ENCODE results near the gene SMPD3.
A peak's percentile ranks its signal among the peaks of the same experiment; 100 is the strongest.

SMPD3 gene

DNA sequence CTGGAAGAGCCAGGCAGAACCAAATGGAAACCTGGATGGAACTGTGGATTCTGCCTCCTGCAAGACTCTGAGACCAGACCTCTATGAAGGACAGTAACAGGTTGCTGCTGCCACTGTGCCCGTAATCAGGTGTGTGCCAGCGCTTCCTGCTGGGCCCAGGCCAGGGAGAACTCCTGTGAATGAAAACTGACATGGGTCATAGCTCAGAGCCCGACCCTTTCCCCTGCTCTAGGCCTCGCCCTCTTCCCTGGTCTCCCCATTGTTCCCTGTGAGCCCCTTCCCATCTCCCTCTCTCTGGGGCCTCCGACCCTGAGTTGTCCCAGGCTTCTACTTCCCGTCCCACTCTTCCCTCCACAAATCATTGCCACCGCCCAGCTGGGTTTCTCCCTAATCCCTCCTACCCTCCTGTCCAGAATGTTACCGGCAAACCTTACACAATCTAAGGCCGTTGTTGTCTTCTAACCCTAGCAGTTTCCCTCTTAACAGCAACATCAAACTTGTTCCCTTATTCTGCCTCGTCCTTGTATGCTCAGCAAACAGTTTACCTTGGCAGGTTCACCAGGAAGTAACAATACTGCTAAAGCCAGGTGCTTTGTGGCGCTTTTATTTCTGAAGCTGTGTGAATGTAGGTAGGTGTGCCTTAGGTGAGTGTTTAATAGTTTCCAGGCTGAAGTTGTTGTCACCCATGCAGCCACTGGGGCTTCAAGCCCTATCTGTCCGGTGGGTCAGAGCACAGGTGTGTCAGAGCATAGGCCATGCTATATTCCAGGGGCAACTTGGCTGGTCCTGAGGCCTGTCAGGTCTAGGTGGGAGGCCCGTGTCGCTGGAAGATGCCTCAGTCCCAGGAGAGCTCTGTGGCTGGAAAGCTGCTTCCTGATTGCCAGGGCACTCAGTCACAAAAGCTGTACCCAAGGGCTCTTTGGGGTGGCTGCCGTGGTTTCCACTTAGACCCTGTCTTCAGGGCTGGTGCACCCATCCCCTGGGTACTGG, 32.0 kb downstream of the SMPD3 start:
- no peak overlapping the region for H3K4me3 ChIP-seq (ENCODE audit: low read length)
- DNase-seq (ENCODE audit: low read depth, low spot score), result no peak

DNA sequence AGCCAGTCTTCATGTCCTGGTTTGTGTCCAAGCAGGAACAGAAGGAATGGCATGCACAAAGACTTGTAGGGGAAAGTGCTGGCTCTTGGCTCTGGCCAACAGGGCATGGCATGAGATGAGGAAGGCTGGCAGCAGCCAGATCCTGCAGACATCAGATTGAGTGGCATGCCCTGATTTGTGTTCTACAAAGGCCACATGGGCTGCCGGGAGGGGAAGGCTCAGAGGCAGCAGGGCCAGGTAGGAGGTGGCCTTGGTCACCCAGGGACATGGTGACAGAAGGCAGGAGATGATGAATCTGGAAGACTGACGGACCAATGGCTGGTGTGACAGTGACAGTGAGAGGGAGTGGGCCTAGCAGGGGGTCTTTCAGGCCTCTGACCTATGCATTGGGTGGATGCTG, 33.7 kb downstream of the SMPD3 start:
- no peak overlapping the region for H3K4me3 ChIP-seq (ENCODE audit: low read length)
- no peak for DNase-seq (ENCODE audit: low read depth, low spot score)

DNA sequence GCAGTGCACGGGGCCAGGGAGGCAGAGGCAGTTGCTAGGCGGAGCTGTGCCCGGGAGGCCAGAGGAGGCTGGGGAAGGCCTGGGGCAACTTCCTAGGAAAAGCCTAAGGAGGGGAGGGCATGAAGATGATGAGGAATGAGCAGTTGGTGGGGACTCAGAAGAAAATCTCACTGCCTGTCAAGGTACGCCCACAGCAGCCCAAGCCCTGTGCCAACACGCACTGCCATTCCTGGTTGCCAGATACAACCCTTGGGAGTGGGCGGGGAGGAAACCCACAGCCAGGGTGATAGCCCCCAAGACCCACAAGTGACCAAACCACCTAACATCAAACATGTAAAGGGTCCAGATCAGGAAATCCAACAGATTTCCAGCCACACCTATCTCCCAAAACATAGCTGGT, 36.2 kb downstream of the SMPD3 start:
- H3K4me3 ChIP-seq (ENCODE audit: low read length), result no peak overlapping the region
- DNase-seq (ENCODE audit: low read depth, low spot score), result no peak

DNA sequence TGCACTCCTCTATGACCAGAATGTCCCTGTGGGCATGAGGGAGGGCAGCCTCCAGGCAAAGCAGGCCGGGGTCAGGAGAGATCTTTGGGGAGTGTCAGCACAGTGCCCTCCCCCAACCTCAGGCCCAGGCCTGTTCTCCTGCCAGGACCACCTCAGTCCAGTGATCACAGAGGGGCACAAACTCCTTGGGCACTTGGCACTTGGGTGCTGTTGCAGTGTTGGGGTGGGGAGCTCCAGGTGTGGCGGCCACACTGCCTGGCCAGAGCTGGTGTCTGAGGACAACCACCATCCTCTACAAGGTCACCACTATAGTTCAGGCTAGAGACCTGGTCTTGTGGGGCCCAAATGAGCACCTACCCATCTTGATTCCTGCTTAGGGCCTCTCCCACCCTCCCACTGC, 37.2 kb downstream of the SMPD3 start:
- DNase-seq (ENCODE audit: low read depth, low spot score), result no peak
- no peak overlapping the region for H3K4me3 ChIP-seq (ENCODE audit: low read length)

DNA sequence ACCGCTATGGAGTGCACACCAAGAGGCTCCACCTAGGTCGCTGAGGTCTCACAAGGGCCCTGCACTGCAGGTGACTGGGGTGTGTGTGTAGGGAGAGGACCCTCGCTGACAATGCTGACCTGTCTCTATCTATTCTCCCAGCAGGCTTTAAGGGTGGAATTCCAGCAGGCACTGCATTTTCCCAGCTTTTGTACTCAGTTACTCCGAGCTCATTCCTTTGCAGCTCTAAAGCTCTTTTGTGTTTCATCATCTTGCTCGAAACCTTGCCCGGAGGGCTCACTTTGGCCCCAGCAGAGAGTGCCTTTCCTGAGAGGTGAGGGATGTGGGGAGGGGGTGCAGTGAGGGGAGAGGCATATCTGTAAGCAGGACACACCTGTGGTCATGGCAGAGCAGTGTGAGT, 39.3 kb downstream of the SMPD3 start:
- no peak for DNase-seq (ENCODE audit: low read depth, low spot score)
- no peak overlapping the region for H3K4me3 ChIP-seq (ENCODE audit: low read length)

DNA sequence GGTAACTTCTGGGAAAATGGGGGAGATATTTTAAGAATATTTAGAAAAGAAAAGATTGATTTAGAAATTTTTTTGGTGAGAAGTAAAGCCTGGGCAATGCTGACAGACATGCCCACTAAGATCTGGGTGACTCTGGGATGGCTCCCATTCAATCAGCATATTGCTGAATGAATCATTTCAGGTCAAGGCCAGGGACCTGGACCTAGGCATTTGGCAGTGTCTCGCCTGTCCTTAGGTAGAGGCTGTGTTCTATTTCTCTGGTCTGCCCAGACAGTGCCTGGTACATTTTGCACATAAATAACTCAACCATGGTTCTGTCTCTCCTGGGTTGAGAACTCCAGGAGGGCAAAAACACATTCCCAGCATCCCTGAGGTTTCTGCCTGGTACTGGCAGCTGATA, 39.9 kb downstream of the SMPD3 start:
- DNase-seq (ENCODE audit: low read depth, low spot score), result no peak
- H3K4me3 ChIP-seq (ENCODE audit: low read length), result no peak overlapping the region

DNA sequence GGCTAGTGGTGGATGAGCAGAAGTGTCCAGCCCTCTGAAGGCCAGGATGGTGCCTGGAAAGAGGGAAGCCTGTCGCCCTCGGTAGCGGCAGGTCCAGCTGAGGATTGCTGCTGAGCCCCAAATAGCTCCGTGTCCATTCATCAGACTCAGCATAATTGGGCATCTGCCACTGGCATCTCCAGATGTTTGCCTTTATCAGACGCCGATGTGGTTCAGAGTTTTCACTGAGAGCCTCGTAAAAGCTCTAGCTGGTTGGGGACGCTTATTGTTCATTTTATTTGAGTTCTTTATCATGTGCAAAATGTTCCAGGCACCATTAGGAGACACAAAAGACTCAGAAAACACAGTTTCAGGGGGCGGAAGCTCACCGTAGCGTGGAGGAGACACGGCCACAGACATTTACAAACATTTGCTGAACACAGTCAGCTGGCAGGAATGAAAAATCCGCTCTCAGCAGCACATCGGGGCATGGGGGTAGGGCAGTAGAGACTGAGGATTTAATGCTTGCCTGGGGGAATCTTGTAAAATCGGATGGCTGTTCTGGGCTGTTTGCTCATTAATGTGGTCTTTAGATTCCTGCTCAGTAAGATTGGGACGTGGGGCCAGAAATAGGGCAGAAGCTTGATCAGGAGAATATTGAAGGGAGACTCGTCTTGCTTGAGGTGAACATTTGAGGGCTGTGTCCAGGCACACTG, 41.7 kb downstream of the SMPD3 start:
- no peak for DNase-seq (ENCODE audit: low read depth, low spot score)
- H3K4me3 ChIP-seq (ENCODE audit: low read length), result no peak overlapping the region

DNA sequence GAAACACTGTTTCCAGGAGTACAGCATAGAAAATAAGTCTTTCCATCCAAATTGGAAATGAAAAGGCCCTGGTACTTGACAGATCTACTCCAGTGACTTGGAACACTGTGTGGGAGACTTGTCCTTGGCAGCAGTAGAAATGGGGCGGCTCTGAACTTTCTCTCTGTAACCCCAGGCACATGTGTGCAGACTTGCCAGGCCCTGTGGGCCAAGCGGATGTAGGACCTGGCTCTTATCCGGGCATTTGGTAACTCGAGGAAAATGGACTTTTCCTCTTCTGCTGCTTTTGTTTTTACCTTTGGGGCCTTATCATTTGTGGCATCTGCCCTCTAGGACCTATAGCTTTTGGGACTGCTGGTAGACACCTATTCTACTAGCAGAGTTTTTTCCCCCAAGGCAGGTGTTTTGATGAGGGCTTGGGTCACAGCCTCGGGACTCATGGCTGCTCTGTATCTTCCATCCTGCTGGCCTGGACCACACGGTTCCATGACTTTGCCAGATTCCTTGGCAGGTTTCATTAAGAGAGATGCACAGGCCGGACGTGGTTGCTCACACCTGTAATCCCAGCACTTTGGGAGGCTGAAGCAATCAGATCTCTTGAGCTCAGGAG, 43.5 kb downstream of the SMPD3 start:
- no peak overlapping the region for H3K4me3 ChIP-seq (ENCODE audit: low read length)
- no peak for DNase-seq (ENCODE audit: low read depth, low spot score)

DNA sequence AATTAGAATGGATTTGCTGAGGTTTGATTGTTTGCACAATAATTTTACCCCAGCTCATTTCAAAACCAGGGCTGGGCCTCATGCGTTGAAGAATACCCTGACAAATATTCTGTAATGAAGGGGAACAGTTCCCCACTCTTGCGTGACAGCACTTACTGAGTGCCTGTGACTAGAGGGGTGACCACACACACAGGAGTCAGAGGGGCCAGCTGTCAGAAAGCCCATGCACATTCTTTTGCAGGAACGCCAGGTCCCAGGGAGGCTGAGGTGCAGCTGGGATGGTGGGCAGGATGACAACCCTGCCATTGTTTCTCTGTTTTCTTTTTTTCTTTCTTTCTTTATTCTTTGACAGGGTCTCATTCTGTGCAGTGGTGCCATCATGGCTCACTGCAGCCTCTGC, 44.6 kb downstream of the SMPD3 start:
- DNase-seq (ENCODE audit: low read depth, low spot score), result no peak
- H3K4me3 ChIP-seq (ENCODE audit: low read length), result no peak overlapping the region

DNA sequence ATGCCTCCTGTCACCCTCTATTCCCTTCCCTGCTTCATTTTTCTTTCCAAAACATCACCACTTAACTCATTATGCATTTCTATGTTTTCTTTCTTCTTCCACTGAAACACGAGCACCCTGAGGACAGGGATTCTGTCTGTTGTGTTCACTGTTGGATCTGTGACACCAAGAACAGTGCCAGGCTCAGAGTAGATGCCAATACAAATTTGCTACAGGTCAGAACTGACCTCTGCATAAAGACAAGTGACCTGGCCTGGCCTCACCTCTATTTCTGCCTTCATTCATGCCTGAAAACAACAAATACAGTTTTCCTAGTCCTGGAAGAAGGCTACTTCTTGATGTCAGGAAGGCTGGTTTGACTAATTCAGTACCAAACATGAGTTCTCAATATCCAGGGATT, 45.1 kb downstream of the SMPD3 start:
- DNase-seq (ENCODE audit: low read depth, low spot score), result no peak

DNA sequence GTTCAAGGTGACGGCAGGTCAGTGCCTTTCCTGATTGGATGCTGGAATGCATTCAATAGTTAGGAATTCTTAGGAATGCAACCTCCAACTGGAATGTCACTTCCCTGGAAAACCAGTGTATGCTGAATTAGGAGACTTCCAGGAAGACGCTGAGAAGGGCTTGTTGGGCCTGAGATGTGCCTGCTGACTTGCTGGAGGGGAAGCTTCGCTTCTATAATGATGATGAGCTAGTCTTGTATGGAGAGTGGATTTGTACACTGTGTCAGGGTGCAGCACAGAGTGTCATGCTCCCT, 45.6 kb downstream of the SMPD3 start:
- H3K4me3 ChIP-seq (ENCODE audit: low read length), result no peak overlapping the region
- no peak for DNase-seq (ENCODE audit: low read depth, low spot score)

More for the DNA sequence above, 45.1 kb downstream of the SMPD3 start:
- no peak overlapping the region for H3K4me3 ChIP-seq (ENCODE audit: low read length)

DNA sequence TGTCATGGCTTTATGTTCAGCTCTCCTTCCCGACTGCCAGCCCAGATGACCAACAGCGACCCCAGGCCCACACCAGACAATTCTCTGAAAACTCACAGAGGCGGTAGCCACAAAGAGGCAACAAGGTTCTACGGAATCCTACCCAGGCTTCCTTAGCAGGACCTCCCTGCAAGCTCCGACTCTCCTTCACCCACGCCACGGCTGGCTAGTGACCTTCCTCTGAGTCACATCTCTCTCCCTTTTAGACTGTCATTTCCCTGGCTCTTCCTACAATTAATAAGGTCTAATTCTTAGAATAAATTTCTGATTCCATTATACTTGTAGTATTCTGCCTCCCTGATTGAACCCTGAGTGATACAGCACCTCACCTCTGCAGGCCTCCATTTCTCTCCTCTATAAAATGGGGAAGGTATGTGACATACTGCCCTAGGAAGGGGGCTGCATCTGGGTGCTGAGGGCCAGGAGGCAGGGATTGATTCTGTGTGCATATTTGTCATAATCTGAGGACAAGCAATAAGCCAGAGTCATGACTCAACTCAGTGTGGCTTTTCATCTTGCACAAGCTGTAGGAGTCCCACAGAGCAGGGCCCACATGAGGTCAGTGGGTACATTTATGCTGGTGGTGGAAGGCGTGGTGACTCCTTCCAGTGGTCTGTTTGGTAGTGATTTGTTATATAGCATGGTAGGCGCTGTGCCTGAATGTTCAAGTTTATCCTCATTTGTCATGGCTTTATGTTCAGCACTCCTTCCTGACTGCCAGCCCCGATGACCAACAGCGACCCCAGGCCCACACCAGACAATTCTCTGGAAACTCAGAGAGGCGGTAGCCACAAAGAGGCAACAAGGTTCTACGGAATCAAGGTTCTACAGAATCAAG, 46.2 kb downstream of the SMPD3 start:
- DNase-seq (ENCODE audit: low read depth, low spot score), result no peak
- H3K4me3 ChIP-seq (ENCODE audit: low read length), result no peak overlapping the region

DNA sequence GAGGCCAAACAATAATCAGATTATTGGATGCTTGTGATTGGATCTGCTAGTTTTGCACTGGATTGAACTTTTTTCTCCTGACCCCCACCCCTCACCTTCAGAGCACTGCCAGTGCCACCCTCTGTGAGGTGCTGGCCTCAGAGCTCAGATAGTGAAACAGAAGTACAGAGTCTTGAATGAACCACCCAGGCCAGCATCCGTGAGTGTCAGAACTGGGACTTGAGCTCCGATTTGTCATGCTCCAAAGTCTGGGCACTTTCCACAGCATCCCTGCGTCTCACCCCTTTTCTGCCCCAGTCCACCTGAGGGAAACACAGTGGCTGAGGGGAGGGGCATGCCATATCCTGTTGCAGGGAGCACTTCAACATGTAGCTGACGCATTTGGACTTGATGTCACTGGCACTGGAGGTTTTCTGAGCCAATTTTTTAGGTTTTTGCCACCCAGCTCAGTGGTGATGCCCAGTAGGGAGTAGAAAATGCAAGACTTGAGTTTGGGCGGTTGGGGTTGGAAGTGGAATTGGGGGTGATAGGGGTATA, 47.3 kb downstream of the SMPD3 start:
- DNase-seq (ENCODE audit: low read depth, low spot score), result no peak
- H3K4me3 ChIP-seq (ENCODE audit: low read length), result no peak overlapping the region

DNA sequence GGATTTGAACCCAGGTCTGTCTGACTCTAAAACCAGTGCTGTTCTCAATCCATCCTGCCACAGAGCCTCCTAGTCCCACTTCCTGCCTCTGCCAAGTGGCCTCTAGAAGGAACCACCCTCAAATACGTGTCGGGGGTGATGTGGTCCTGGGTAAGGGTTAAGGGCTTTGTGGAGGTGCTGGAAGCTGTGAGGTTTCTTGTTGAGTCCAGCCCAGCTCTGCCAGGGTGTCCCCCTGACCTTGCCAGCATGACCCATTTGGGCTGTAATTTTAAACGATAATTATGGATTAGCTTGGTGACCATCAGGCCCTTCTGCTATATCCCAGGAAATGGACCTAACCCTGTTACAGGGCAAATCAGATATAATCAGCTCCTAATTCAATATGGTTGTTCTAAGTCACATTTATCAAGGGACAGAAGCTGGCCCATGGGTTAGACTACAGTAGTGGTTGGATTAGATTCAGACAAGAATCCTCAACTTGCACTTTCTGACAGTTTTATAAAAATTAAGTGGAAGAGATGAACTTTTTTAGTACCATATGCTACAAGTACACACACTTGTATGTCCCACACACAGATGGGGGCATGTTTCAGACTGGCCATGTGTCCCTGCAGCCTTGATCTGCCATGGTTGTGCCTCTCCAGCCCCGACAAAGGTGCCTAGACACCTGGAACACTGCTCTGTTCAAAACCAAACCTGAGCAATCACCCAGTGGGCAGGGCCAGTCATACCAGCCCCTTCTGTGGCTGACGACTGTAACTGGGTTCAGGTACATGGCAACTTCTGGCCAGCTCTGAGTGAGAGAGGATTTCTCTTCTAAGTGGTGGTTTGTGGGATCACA, 48.0 kb downstream of the SMPD3 start:
- H3K4me3 ChIP-seq (ENCODE audit: low read length), result no peak overlapping the region
- no peak for DNase-seq (ENCODE audit: low read depth, low spot score)

DNA sequence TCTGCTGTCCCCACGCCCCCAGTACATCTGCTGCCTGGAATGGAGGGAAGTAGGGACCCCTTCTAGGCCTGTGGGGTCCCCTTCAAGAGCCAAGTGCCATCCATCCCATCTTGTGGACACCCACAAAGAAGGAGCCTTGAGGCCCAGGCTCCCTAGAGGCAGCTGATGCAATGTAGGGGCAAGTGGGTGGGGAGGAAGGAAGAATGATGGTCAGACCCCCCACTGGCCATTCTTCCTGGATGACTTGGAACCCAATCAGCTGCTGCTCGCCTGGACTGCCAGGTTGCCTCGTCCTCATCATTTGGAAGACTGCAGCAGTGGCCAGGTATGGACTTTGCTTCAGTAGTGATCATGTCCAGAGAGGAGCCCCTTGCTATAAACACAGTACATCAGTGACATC, 48.9 kb downstream of the SMPD3 start:
- no peak for DNase-seq (ENCODE audit: low read depth, low spot score)
- no peak overlapping the region for H3K4me3 ChIP-seq (ENCODE audit: low read length)

DNA sequence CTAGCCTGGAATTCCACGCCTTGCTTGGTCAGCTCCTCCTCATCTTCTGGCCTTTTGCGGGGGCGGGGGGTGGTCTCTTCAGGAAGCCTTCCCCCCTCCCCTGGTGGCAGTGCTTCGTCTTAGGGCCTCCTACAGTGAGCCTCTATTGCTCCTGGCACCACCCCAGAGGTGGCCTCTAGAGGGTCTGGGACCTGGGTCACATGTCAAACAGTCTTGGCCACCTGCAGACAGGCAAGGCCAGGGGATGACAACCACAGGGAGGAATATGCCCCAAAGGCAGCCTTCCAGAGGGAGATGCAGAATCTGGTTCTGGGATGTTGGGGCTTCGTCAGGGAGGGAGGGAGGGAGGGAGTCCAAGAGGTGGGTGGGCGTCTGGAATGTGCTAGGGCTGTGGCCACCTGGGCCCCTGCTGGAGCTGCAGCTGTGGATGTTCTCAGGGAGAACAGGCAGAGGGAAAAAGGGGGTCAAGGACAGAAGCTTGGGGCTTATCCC, 50.6 kb downstream of the SMPD3 start:
- no peak overlapping the region for H3K4me3 ChIP-seq (ENCODE audit: low read length)
- no peak for DNase-seq (ENCODE audit: low read depth, low spot score)

DNA sequence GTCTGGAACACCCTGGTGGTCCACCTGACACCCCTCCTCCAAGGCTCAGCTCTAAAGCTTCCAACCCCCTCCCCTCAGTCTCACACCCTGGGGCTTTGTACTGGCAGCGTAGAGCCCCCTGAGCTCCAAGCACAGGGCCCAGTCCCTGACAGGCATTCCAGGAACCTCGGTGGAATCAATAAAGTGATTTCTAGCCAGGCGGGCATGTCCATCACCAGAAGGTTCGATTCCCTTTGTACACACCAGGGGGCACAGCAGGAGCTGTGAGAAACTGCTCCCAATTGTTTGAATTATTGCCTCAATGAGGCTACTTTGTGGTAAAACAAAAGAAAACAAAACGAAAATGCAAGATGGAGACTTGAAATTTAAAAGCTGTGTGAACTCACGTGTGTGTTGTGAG, 51.8 kb downstream of the SMPD3 start:
- no peak overlapping the region for H3K4me3 ChIP-seq (ENCODE audit: low read length)
- peak; percentile 64 for DNase-seq (ENCODE audit: low read depth, low spot score)

DNA sequence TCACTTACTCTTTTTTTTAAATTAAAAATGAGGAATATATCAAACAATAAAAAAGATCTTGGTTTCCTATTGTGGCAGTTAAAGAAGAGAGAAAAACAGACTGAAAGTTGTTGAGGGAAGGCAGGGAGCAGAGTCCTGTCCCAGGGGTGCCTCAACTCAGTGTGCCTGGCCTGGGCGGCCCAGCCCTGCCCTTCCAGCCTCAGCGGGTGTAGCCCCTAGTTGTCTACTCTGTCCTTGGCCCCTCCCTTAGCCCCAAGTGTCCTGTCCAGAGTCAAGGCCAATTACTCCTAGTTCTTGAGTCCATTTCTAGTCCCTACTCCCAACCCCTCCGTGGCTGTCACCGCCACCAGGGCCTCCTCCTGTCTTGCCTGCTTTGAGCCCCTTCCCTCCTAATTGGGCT, 52.5 kb downstream of the SMPD3 start:
- DNase-seq (ENCODE audit: low read depth, low spot score), result no peak
- H3K4me3 ChIP-seq (ENCODE audit: low read length), result no peak overlapping the region
